GM10266 (cell line): ENCODE measurements around the gene TSPAN18.

ENCODE experiments used
- DNase-seq: peaks from one replicate; pipeline ENCODE4 v3.0.0; 2012; ENCODE audit errors: extremely low spot score
- TF ChIP-seq, protein P1 (sequence below): IDR thresholded peaks from 2 replicates; pipeline ENCODE4 v1.5.1; 2012; ENCODE audit warnings: mild to moderate bottlenecking, low read depth; ENCODE audit not compliant: control insufficient read depth, insufficient read depth; ENCODE audit errors: missing control alignments

Gene TSPAN18, protein sequence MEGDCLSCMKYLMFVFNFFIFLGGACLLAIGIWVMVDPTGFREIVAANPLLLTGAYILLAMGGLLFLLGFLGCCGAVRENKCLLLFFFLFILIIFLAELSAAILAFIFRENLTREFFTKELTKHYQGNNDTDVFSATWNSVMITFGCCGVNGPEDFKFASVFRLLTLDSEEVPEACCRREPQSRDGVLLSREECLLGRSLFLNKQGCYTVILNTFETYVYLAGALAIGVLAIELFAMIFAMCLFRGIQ

DNA sequence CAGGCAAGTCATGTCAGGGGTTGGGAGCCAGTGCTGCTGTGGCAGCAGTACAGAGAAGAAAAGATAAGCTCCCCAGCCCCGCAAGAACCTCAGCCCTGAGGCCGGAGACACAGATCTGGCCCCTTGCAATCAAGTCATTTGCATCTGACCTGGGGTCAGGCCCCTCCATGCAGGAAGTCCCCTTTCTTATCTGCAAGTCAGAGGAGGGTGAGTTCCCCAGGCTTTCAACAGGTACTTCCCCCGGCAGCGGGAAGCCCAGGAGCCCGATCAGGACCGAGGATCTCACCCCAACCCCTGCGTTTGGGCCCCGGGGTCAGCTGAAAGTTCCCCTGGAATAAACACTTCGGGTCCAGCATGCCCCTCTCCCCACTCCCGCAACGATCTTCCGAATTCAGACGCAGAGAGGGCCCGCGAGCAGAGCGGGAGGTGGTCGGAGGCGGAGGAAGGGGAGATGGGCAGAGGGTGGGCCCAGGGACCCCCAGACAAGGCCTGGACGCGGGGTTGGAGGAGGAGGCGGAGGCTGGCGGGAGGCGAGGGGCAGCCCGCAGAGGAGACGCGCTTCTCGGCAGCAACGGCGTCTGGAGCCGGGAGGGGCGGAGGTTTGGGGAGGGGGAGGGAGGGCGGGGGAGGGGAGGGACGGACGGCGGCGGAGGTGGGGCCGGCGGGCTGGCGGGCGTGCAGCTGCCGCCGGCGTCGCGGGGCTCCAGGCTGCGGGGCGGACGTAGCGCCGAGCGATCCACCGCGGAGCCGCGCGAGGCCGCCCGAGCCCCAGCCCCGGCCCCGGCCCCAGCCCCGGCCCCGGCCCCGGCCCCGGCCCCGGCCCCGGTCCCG is at the start of gene TSPAN18:
TSPAN18 (plus strand) TSS at position 680 of the 831 bp plus-strand sequence. CDS start 179,455 bp downstream, outside the sequence.
- TF ChIP-seq, protein P1, sequence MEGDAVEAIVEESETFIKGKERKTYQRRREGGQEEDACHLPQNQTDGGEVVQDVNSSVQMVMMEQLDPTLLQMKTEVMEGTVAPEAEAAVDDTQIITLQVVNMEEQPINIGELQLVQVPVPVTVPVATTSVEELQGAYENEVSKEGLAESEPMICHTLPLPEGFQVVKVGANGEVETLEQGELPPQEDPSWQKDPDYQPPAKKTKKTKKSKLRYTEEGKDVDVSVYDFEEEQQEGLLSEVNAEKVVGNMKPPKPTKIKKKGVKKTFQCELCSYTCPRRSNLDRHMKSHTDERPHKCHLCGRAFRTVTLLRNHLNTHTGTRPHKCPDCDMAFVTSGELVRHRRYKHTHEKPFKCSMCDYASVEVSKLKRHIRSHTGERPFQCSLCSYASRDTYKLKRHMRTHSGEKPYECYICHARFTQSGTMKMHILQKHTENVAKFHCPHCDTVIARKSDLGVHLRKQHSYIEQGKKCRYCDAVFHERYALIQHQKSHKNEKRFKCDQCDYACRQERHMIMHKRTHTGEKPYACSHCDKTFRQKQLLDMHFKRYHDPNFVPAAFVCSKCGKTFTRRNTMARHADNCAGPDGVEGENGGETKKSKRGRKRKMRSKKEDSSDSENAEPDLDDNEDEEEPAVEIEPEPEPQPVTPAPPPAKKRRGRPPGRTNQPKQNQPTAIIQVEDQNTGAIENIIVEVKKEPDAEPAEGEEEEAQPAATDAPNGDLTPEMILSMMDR: no peak
- peak; percentile 88 for DNase-seq

DNA sequence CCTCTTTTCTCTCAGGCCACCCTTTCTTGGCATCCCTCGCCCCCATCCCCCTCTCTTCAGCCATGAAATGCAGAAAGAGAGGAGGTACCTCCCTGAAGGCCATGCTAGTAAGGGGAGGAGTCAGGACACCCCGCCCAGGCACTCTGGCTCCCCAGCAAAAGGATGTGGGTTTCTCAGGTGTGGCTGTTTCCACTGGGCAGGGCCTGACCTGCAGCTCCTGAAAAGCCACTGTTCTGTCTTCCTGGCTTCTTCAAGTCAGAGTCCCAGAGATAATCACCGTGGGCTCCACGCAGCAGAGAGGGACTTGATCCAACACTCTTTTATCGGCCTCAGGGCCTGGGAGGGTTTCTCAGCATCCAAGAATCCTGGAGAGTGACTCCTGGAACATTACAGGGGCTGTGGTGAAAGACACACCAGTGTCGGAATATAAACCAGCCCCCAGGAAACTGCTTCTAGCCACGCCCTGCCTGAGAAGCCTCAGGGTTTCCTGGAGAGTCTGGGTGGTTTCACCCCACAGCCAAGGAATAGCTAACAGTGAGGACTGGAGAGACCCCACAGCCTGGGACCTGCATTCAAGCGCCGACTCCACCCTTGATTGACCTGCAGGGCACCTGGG is 45.7 kb upstream of the TSPAN18 start:
- no peak for DNase-seq
- TF ChIP-seq, protein P1: no peak

DNA sequence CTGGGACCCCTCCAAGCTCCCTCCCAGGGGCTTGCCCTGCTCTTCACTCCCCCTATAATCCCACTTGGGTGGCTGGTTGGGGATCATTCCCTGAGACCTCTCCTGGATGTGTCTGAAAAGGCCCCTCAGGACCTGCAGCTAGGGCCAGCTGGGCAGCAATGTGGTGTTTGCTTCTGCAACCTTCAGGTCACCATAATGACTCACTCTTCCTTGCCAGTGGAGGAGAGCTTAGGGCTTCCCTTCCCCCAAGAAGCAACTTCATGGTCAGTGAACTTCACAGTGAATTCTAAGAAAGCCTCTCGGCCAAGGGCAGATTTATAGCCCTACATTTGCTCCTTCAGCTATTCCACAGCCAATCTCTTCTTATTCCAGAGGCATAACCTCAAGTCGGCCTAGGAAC is 45.1 kb upstream of the TSPAN18 start:
- DNase-seq: no peak
- TF ChIP-seq, protein P1: no peak

DNA sequence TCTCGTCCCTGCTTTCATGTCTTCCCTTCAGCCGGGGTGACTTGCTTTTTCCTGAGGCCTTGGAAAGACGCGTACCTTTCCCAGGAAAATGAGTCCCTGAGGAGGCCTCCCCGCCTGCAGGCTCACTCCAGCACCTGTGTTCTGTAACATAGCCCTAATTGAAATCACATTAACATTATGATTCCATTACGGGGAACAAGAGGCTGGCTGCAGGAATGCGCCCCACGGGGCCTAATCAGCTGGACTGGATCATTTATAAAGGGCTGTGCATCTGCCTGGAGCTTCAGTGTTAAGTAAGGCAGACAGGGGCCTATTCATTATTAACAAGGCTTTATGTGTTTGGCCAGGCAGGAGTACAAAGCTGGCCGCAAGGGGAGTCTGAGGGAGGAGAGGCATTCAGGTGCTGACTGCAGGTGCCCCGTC is 41.9 kb upstream of the TSPAN18 start:
- no peak for DNase-seq
- TF ChIP-seq, protein P1: no peak

DNA sequence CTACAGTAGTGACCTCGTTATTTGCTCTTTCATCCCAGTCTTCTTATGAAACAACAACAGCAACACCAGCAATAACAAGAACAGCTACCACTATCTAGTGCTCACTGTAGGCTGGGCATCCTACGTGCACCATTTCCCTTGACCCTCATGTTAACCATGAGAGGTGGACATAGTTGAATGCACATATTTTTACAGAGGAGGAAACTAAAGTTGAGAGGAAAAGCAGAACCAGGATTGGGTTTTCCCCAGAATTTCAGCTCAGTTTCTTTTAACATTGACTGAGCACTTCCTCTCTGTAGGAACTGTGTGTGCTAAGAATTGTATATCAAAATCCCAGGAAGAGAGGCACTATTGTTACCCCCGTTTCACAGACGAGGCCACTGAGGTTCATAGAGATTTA is 39.4 kb upstream of the TSPAN18 start:
- DNase-seq: no peak
- TF ChIP-seq, protein P1: no peak

DNA sequence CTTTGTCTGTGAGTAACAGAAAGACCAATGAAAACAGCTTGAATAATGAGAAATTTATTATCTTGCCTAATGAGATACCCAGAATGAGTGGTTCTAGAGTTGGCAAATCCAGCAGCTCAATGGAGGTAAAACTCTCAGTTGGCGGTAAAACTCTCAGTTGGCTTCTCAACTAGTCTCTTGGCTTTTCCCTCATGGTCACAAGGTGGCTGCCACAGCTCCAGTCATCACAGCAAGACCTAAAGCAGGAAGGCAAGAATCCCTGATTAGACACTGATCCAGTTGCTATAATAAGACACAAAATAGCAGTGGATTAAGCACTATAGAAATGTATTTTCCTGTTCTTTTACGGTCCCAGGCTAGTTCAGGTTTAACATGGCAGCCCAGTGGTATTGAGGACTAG is 37.5 kb upstream of the TSPAN18 start:
- TF ChIP-seq, protein P1: no peak
- no peak for DNase-seq
